Hepatocyte (in vitro differentiated cells): ENCODE results near the gene SIK3. TPM values are rescaled to one million over a fixed set of nuclear protein-coding genes. Genes with fewer than 3 reads are reported as not detected.
A peak's percentile ranks its signal among the peaks of the same experiment; 100 is the strongest.

Experiments used
- DNase-seq: peaks from one replicate; pipeline ENCODE4 v3.0.0-alpha.2; 2016; ENCODE audit warnings: low spot score
- H2AFZ ChIP-seq: fragments of 200-600 bp; sonication (generic); 2 replicates; pipeline ENCODE4 v1.6.0; 2016; ENCODE audit warnings: antibody characterized with exemption, mild to moderate bottlenecking
- H3K27ac ChIP-seq: fragments of 200-600 bp; sonication (generic); 2 replicates; pipeline ENCODE4 v1.5.1; 2016; ENCODE audit warnings: mild to moderate bottlenecking
- H3K27me3 ChIP-seq: fragments of 200-600 bp; sonication (generic); 2 replicates; pipeline ENCODE4 v1.6.1; 2016
- H3K36me3 ChIP-seq: fragments of 200-600 bp; sonication (generic); replicated peaks from 2 replicates; pipeline ENCODE4 v1.5.1; 2016; ENCODE audit warnings: low read depth; ENCODE audit not compliant: insufficient read depth
- H3K4me1 ChIP-seq: fragments of 200-600 bp; sonication (generic); 2 replicates; pipeline ENCODE4 v1.5.1; 2016; ENCODE audit warnings: mild to moderate bottlenecking, moderate library complexity; ENCODE audit not compliant: insufficient read depth
- H3K4me2 ChIP-seq: fragments of 200-600 bp; sonication (generic); 2 replicates; pipeline ENCODE4 v1.6.0; 2016
- H3K4me3 ChIP-seq: fragments of 200-600 bp; sonication (generic); 2 replicates; pipeline ENCODE4 v1.5.1; 2016; ENCODE audit warnings: mild to moderate bottlenecking
- H3K79me2 ChIP-seq: fragments of 200-600 bp; sonication (generic); 2 replicates; pipeline ENCODE4 v1.6.0; 2017; ENCODE audit warnings: mild to moderate bottlenecking
- H3K9me2 ChIP-seq: fragments of 200-600 bp; sonication (generic); replicated peaks from 2 replicates; pipeline ENCODE4 v1.6.0; 2017; ENCODE audit warnings: mild to moderate bottlenecking; ENCODE audit not compliant: insufficient read depth
- H3K9me3 ChIP-seq: fragments of 200-600 bp; sonication (generic); 2 replicates; pipeline ENCODE4 v1.5.1; 2016; ENCODE audit warnings: low read depth, mild to moderate bottlenecking
- H4K20me1 ChIP-seq: fragments of 200-600 bp; sonication (generic); 2 replicates; pipeline ENCODE4 v1.6.0; 2016; ENCODE audit warnings: mild to moderate bottlenecking; ENCODE audit not compliant: insufficient read depth, poor library complexity, severe bottlenecking
- CTCF ChIP-seq: fragments of 200-600 bp; sonication (generic); IDR thresholded peaks from 2 replicates; pipeline ENCODE4 v1.5.1; 2016; ENCODE audit warnings: antibody characterized with exemption, mild to moderate bottlenecking; ENCODE audit not compliant: poor library complexity
- EZH2 ChIP-seq: fragments of 200-600 bp; sonication (generic); IDR thresholded peaks from 2 replicates; pipeline ENCODE4 v1.6.1; 2016; ENCODE audit warnings: antibody characterized with exemption, mild to moderate bottlenecking, borderline replicate concordance
- EZH2phosphoT487 ChIP-seq: fragments of 200-600 bp; sonication (generic); IDR thresholded peaks from one replicate; pipeline ENCODE4 v1.6.1; 2018; ENCODE audit warnings: antibody characterized with exemption, mild to moderate bottlenecking, low read depth, moderate library complexity; ENCODE audit not compliant: unreplicated experiment, severe bottlenecking
- WGBS: methylation state at CpG from one replicate; pipeline ENCODE4 v1.1.6; 2016; ENCODE audit warnings: low lambda C conversion rate; ENCODE audit errors: missing lambda C conversion rate; 5-methylcytosine and 5-hydroxymethylcytosine counted together
- polyA plus RNA-seq: library from polyadenylated mRNA; unstranded; fragments of >200 nt; fragmentation: Nextera tagmentation; extraction: Ambion mirVana; gene quantifications from 2 replicates; pipeline ENCODE4 v1.2.1, GENCODE V29; 2016
- total RNA-seq: library from RNA; depleted of rRNA; stranded (reverse); fragments of >200 nt; gene quantifications from 2 replicates; pipeline ENCODE4 v1.2.3, GENCODE V29; 2014

Gene SIK3
- total and polyA plus RNA-seq, 2 experiments from 2014 or later: 15.8 to 17.7 TPM

- peaks cover 100% of the 10 kb centered on the region for H3K79me2 ChIP-seq
- H3K9me2 ChIP-seq: no peaks in the 10 kb centered on the region
- DNase-seq: no peak
- H3K4me3 ChIP-seq: no peak overlapping the region
- H2AFZ ChIP-seq: no peak overlapping the region
- TF ChIP-seq CTCF (no peak), EZH2phosphoT487 (no peak), EZH2 (no peak)
- H3K36me3 ChIP-seq: no peaks in the 10 kb centered on the region
- WGBS: 75% methylated on average over 7 of the region's 7 CpGs
- H3K4me1 ChIP-seq: peaks cover 13% of the 10 kb centered on the region
- H3K27me3 ChIP-seq: no peaks in the 10 kb centered on the region
- H3K9me3 ChIP-seq: no peaks in the 10 kb centered on the region
- H3K4me2 ChIP-seq: peak overlapping the region; percentile 3
- H4K20me1 ChIP-seq: peaks cover 49% of the 10 kb centered on the region
- H3K27ac ChIP-seq: no peak overlapping the region
Measured at GRCh38 chr11:117089685-117090084, 8.5 kb downstream of the SIK3 start.

- no peak overlapping the region for H3K4me2 ChIP-seq
- H3K9me3 ChIP-seq: no peaks in the 10 kb centered on the region
- no peaks in the 10 kb centered on the region for H3K9me2 ChIP-seq
- peaks cover 100% of the 10 kb centered on the region for H3K79me2 ChIP-seq
- H3K27me3 ChIP-seq: no peaks in the 10 kb centered on the region
- TF ChIP-seq EZH2: no peak
- TF ChIP-seq EZH2phosphoT487: no peak
- TF ChIP-seq CTCF: no peak
- 83% methylated on average over 3 of the region's 3 CpGs for WGBS
- no peak overlapping the region for H3K4me3 ChIP-seq
- DNase-seq: no peak
- no peak overlapping the region for H2AFZ ChIP-seq
- H3K4me1 ChIP-seq: peaks cover 18% of the 10 kb centered on the region
- H3K36me3 ChIP-seq: no peaks in the 10 kb centered on the region
- H4K20me1 ChIP-seq: peaks cover 52% of the 10 kb centered on the region
- H3K27ac ChIP-seq: no peak overlapping the region
Measured at GRCh38 chr11:117087446-117087845, 10.8 kb downstream of the SIK3 start.

GRCh38 chr11:117084992-117085391 lies 13.2 kb downstream of the SIK3 start:
- TF ChIP-seq EZH2: no peak
- no peak for TF ChIP-seq EZH2phosphoT487
- no peak for TF ChIP-seq CTCF
- WGBS: 79% methylated on average over 4 of the region's 4 CpGs
- Histone ChIP-seq H3K27me3 (no peaks in the 10 kb centered on the region), H3K4me3 (no peak overlapping the region), H3K79me2 (peaks cover 100% of the 10 kb centered on the region), H3K4me1 (peaks cover 18% of the 10 kb centered on the region), H3K9me3 (no peaks in the 10 kb centered on the region), H3K4me2 (no peak overlapping the region), H4K20me1 (peaks cover 59% of the 10 kb centered on the region), H3K27ac (no peak overlapping the region), H3K36me3 (no peaks in the 10 kb centered on the region), H2AFZ (no peak overlapping the region), H3K9me2 (no peaks in the 10 kb centered on the region)
- DNase-seq: no peak
